Activated CD4-positive, alpha-beta T cell treated with anti-CD3 and anti-CD28 coated beads, Interleukin-2, amount 50 U/mL, for 4 hours (primary cell): ENCODE results near the gene SLC34A3.

Experiments used
- DNase-seq, 2 experiments: peaks; one replicate each; pipeline ENCODE4 v3.0.0-alpha.2; 2020

The SLC34A3 gene

DNA sequence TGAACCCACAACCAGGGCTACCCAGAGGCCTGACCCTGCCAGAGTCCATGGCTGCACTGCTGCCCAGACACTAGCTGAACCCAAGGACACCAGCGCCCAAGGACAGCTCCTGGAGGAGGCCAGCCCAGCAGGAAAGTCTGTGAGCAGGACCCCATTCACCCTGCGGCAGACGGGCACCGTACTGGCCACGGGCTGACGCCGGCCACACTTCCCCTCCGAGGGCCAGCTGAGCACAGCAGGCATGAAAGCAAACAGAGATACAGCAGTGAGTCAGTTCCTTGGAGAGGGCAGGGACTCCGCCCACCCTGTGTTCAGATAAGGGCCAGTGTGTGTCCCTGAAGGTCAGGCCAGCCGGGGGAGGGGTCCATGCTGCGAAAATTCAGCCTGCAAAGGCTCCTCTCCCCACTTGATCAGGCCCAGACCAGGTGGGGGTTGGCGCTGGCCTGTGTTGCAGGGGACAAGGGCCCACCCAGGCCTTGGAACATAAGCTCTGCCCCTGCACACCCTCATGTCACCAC lies 11.9 kb upstream of the SLC34A3 start:
- no peak for DNase-seq

DNA sequence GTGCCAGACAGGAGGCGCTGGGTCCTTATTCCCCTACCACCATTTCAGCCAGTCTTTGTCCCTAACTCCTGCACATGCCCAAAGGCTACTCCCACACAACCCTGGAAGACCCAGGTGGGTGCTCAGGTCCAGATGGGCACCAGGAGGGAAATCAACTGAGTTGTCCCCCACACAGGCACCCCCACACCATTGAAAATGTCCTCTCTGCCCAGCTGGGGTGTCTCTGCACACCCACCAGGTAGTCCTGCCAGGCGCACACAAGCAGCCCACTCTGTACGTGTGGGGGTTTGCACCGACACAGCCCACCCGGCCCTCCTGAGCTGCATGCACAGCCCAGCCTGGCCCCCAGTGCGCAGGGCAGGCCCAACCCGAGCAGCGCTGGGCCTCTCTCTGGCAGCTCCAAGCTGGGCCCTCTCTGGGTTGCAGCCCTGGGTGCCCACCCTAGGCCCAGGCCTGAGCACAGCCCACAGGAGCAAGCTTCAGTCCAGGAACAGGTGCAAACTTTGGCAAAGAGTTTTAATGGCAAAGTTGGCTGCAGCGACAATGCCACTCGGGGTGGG lies 10.9 kb upstream of the SLC34A3 start:
- DNase-seq: no peak

DNA sequence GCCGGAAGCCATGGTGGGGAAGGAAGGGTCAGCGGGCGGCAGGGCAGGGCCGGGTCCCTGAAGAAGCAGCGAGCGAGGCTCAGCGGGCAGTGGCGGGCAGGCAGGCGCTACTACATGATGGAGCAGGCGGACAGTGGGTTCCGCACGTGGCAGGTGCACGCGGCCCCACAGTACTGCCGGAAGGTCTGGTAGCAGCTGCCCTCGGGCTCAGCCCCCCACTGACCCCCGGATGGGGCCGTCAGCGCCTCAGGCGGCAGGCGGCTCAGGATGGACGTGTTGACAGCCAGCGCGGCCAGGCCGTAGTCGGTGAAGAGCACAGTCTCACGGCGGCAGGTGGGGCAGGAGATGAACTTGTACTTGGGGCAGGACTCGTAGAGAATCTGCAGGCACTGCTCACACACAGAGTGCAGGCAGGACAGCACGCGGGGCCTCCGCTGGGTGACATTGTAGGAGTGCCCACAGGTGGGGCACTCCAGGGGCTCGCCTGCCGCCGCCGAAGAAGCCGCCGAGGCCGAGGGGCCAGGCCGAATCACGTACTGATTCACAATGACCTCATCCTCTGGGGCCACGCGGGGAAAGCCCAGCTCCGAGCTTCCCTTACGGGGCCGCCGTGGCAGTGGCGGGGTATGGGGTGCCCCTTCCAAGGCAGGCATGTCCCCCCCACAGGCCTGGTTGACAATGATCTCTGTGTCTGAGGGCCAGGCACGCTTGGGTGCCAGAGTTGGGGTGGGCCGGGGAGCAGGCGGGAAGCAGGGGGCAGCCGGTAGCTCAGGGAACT lies 10.2 kb upstream of the SLC34A3 start:
- no peak for DNase-seq

DNA sequence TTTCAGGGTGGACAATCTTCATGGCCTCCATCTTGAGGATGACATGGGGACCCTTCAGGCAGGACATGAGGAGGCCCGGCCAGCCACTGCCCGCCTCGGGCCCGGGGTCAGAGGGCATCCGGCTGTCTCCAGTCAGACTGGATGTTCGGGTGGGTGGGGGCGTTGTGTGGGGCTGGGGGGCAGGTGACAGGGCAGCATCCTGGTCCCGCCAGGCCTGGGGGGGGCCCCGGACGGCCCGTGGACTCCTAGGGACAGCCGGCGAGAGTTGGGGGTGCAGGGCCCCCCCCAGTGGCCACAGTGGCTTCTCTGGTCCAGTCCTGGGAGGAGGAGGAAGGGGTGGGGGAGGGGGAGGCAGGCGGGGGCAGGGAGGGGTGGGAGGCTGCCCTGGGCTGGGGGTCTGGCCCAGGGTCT lies 9.6 kb upstream of the SLC34A3 start:
- no peak for DNase-seq

DNA sequence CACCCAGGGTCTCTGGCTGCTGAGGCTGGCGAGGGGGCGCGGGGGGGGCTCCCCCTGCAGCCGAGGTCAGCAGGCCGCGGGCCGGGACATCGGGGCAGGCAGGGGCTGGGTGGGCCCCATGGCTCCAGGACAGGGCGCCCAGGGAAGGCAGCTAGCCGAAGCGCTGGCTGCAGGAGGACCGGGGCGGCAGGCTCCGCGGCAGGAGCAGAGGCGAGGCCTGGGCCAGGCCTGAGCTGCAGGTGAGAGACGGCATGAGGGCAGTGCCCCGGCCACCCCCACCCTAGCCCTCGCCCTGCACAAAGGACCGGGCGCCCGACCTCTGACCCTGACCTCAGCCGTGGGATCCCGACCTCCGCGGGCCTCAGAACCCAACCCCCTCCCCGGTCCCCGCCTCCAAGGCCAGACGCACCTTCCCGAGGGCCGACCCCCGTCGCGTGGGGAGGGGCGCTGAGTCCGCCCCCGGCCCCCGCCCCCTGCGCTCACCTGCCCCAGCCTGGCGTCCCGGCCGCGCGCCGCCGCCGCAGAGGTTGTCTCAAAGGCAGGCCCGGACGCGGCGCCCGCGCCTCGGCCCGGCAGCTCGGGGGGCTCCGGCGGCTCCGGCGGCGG lies 9.1 kb upstream of the SLC34A3 start:
- DNase-seq: no peak

DNA sequence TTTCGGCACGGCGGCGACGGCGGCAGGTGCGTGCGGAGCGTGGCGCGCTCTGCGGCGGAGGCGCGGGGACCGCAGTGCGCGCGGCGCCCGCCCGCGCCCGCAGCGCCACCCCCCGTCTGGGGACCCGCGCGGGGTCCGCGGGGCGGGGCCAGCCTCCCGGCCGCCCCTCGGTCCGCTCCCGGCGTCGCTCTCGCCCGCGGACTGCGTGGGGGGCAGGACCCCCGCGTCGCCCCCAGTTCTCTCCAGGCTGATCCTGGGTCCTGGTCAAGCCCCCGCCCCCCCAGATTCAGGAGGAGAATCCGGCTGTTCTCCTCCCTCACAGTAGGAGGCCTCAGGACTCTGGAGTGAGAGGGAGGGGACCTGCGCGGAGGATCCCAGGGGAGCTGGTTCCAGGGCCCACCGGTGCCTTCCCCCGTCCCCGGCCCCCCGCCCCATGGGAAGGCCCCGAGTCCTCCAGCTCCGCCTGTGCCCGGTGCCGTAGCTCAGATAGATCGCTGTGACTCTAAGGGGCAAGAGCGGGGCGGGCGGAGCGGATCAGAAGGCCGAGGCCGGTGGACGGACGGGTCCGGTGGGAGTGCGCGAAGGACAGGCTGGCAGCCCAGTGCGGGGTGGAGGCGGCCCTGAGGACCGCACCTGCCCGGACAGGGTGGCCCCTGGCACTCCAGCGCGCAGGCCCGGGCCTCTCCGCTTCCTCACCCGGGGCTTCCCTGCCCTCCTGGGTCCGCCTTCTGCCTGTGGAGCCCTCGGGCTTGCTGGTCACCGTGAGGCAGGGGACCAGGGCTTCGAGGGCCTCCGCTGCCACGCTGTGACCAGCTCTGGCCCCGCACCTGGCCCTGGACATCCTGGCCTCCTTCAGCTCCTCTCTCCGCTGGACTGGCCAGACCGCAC lies 8.3 kb upstream of the SLC34A3 start, which contains the start of gene RNF208:
TSS of gene RNF208 (minus strand) at position 51 of the 888 bp plus-strand sequence. CDS start 1,028 bp downstream, outside the sequence.
- DNase-seq: no peak

DNA sequence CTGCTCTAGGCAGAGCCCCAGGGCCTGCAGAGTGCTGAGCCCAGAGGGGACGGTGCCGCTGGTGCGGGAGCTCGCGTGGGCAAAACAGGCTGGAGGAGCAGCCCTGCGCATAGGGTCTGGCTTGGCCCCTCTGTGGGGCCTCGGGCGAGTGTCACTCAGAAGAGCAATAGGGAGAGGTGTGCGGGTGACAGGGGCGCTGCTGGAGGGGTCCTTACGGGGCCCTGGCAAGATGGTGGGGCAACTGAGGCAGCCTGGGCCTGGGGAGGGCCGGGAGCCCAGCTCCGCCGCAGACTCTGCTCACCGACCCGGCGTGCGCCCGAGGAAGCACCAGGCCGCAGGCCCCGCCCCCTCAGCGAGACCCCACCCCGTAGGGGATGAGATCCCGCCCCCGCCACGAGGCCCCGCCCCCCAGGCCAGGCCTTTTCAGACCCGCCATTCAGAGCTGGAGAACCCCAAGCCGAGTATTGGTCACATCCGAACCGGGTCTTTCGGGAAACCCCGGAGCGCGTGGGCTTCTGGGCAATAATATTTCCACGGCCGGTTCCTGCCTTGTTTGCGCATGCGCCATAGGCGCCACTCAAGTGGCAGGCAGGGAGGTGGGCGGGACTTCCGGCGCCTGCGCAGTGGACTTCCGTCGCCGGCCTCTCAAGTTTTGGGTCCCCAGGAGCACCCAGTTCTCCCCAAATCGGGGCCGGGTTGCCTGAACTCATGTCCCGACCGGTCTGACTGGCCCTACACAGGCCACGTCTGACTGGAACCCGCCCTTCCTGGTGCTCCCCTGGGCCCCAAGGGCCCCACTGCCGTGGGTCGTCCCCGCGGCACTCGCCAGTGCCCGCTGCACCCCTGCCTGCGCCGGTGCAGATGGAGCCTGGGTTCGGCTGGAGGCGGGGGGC lies 7.4 kb upstream of the SLC34A3 start:
- peak; percentile 98 to 99 for DNase-seq

DNA sequence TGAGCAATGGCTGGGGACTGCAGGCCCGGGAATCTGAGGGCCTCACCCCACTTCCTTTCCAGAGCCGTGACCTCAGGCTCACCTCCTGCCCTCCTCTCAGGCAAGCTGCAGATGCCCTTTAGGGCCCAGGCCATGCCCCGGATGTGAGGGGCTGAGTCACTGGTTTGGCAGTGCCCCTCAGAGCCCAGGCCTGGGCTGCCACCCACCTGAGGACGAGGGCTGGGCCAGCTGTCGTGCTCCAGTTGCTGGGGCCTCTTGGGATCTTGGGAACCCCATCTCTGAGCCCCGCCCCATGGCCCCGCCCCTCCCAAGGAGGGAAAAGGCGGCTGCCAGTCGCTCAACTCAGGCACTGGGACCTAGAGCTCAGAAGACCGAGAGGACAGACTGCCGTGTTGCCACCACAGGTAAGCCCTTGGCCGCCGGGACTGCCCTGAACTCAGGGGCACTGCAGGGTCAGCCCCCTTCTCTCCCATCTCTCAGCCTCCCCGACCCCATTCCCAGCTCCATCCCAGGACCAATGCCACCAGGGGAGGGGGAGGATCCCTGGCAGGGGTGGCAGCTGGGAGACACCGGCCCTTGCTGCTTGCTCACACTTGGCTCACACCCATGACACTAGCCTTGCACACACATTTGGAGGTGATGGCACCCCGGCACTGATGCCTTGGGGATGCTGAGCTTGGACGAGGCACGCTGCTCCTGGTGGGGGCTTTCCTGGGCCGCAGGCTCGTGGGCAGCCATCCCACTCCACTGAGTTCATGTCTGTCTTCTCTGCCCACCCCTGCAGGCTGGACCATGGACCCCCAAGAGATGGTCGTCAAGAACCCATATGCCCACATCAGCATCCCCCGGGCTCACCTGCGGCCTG lies 5.6 kb upstream of the SLC34A3 start, which contains the start of gene CYSRT1:
TSS of gene CYSRT1 (plus strand) at position 345 of the 865 bp plus-strand sequence. CDS start at position 793, 448 bp downstream.
- no peak for DNase-seq

DNA sequence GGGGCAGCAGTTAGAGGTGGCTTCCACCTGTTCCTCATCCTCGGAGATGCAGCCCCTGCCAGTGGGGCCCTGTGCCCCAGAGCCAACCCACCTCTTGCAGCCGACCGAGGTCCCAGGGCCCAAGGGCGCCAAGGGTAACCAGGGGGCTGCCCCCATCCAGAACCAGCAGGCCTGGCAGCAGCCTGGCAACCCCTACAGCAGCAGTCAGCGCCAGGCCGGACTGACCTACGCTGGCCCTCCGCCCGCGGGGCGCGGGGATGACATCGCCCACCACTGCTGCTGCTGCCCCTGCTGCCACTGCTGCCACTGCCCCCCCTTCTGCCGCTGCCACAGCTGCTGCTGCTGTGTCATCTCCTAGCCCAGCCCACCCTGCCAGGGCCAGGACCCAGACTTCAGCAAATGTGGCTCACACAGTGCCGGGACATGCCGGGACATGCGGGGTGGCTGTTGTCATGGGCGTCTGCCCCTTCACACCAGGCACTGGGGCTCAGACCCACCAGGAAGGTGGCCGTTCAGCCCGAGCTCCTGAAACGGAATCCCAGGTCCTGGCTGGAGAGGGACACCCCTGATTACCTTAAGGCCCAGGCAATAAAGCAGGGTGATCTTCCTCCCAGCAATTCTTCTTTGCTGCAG lies 4.9 kb upstream of the SLC34A3 start:
- no peak for DNase-seq

DNA sequence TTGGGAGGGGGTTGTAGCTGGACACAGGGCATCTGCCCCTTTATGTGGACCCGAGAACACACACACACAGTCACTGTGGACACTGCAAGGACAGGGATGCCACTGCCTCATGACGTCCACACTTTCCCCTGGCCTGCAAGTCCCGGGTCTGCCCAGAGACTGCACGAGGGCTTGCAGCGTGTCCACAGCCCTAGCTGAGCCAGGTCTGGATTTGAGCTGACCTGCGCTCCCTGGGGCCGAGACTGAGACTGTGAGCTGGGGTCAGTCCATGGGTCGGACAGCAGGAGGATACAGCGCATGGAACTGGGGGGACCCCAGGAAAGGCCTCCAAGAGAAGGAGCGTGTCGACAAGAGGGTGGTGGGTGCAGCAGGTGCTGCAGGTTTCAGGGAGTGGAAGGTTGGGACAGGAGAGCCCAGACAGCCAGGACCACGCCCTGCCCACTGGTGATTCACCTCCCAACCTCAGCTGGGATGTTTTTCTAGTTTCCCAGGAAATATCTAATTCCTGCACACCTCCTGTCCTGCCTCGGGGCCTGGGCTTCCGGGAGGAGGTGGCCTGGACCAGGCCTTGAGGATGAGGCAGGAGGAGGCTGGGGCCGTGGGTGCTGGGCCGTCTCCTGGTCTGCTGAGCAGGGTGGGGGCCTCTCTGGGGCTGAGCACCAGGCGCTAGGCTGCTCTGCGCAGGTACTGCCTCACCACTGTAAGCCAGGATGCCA lies 4.2 kb upstream of the SLC34A3 start:
- no peak for DNase-seq

DNA sequence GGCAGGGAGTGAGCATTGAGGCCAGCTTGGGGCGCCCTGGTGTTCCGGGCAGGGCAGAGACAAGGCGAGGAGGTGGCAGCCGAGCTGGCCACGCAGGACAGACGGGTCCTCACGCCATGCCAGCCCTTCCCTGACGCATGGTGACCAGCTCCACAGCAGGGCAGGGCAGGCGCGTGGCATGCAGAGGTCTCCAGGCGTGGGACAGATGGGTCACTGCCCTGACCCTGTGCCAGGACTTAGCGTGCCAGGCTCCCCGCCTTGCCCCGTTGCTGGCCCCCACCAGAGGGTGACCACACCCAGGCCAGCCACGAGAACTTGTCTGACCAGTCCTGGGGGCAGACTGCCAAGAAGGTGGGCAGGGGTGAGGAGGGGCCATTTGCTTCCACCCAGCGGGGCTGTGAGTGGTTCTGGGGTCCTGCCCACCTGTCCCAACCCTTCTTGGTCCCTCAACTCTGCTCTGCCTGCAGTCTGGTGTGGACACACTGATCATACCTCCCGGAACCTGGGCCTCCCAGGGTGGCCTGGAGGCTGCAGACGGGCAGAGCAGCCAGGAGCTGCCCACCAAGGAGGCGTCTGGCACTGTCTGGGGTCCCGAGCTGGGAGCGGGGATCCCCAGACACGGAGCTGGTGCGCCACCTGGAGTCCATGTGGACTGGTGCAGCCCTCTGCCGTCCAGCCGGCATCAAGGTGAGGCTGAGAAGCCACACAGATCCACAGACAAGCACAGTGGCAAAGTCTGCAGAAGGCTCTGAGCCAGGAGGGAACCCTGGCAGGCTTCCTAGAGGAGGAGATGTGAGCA lies 3.4 kb upstream of the SLC34A3 start, which contains the start of gene RNF224:
TSS of gene RNF224 (plus strand) at position 449 of the 799 bp plus-strand sequence. CDS start 834 bp downstream, outside the sequence.
- peak; percentile 78 to 79 for DNase-seq

DNA sequence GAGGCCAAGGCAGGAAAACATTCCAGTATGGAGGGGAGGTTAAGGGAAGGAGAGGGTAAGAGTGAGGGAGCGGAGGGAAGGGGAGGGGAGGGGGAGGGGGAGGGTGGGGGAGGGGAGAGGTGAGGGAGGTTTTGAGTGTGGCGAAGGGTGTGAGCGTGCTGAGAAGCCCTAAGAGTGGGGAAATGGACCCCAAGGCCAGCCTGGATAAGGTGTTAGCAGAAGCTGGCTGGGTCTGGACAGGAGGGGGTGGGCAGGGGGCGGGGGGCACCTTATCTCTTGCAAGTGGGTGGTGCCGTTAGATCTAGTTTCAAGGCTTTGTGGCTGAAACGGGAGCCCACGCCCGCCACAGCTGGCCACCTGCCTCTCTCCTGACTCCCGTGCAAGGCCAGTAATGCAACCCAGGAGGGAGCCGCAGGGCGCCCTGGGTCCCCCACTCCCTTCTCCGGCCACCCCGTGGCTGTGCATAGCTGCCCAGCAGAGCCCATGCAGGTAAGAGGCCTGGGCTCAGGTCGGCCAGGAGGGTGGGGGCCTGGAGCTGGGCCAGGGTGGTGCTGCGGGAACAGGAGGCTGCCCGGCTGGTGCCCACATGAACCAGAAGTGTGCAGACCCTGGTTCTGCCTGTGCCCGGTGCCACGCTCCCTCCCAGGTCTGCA lies 2.7 kb upstream of the SLC34A3 start:
- no peak for DNase-seq

DNA sequence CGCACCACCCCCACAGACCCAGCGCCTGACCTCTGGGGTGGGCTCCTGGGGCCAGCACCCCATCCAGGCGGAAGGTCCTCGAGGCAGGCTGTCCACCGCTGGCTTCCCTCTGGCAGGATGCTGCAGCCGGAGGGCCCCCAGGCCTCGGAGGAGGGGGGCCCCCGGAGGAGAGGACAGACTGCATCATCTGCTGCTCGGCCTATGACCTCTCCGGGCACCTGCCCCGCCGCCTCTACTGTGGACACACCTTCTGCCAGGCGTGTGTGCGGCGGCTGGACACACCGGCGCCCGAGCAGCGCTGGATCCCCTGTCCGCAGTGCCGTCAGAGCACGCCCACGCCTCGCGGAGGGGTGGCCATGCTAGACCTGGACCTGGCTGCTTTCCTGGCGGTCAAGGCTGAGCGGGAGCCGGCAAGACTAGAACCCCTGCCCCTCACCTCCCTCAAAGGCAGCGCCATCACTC lies 2.2 kb upstream of the SLC34A3 start:
- no peak for DNase-seq

DNA sequence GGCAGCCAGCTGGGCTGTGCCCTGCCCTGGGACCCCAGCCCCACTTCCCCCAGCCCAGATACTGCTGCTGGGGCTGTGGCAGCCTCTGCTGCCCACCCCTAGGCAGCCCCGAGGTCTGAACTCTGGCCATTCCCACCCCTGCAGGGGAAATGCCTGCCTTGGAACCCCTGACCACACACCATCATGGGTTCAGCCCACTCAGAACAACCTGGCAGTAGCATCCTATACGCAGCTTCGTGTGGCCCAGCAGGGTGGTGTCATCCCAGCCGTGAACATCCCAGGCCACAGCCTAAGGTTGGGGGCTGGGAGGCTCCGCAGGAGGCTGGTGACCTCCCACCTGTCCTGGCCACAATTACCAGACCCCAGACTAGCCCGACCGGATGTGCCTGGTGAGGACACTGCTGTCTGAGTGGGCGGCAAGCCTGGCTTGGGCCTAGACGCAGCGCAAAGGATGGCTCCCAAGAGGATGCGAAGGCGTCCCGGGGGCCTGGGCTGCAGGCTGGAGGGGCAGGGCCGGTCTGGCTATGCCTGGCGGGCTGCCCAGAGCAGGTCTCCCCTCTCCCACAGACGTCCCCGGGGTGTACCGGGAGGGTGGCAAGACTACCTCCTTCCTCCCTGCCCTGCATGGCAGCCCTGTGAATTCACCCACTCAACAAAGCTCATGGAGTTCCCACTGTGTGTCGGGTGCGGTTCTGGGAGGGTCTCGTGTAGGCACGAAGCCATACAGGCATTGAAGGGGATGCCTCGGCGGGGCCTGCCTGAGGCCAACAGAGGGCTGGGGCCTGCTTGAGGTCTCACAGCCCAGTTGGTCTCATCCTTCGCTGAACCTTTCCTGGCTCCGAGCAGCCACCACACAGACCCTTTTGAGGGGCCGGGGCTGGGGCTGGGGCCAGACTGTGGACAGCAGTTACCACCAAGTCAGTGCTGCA lies 1.5 kb upstream of the SLC34A3 start:
- DNase-seq: no peak

DNA sequence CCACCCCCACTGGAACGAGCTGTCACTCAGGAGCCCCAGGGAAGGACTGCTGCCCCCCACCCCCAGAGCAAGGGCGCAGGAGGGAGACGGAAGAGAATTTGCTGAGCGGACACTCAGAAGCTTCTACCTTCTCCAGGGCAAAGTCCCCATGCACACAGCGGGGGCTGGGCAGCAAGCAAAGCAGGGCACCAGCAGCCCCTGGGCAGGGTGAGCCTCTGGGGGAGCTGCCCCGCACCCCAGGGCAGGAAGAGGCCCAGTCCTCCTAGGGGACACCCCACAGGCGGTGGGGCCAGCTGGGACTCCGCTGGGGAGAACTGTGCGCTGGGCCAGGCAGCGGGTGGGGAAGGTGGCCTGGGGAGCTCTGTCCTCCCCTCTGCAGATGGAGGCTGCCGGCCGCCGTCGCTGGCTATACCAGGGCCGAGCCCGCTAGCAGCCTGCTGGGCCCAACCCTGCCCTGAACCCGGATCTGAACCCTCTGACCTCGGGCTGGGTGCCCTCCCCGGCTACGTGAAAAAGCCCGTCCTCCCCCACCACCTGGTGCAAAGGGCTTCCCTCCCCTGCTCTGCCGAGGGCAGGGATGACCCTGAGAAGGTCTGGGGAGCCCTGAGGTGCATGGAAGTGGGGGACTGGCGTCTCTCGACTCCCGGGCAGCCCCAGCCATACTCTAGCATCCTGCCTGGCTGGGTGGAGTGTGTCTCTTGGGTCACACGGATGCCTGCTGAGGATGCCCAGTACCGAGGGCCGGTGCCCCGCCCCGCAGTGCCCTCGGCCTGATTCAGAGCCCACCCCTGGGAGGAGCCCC lies 597 bp upstream of the SLC34A3 start:
- no peak for DNase-seq
